ENCODE results near the gene BLTP2. TPM values are rescaled to one million over a fixed set of nuclear protein-coding genes. Genes with fewer than 3 reads are reported as not detected.
A peak's percentile ranks its signal among the peaks of the same experiment; 100 is the strongest.

BLTP2 gene
- total RNA-seq, 1 experiment from 2014 or later, result 139 TPM

- TF ChIP-seq E2F1 (CRISPR knock-in tag; IDR thresholded peaks at IDR 0.05) (no peak), ATF2 (CRISPR knock-in tag; IDR thresholded peaks at IDR 0.05; ENCODE audit: borderline replicate concordance, low read depth) (no peak), FOXP4 (CRISPR knock-in tag; IDR thresholded peaks at IDR 0.05) (no peak), AR (CRISPR knock-in tag; IDR thresholded peaks at IDR 0.05) (no peak), ZNF281 (CRISPR knock-in tag; IDR thresholded peaks at IDR 0.05) (no peak), TP53 (CRISPR knock-in tag; IDR thresholded peaks at IDR 0.05) (no peak), CDX4 (CRISPR knock-in tag; IDR thresholded peaks at IDR 0.05; ENCODE audit: borderline replicate concordance) (no peak), NR3C1 (CRISPR knock-in tag; conservative IDR thresholded peaks at IDR 0.05; ENCODE audit: low read depth) (no peak), E2F5 (CRISPR knock-in tag; IDR thresholded peaks at IDR 0.05) (peak; percentile 84), CBFB (CRISPR knock-in tag; IDR thresholded peaks at IDR 0.05; ENCODE audit: low read depth) (no peak), IRF2 (CRISPR knock-in tag; IDR thresholded peaks at IDR 0.05; ENCODE audit: borderline replicate concordance, low read depth) (no peak), OVOL2 (CRISPR knock-in tag; IDR thresholded peaks at IDR 0.05; ENCODE audit: borderline replicate concordance) (no peak), TEAD1 (CRISPR knock-in tag; IDR thresholded peaks at IDR 0.05) (0 out of 2 replicates have a peak, but pooled peaks have one; percentile 30), MYBL2 (CRISPR knock-in tag; IDR thresholded peaks at IDR 0.05) (peak; percentile 98), CREB1 (CRISPR knock-in tag; IDR thresholded peaks at IDR 0.05) (no peak), CTCF (IDR thresholded peaks at IDR 0.05) (no peak), ZNF416 (CRISPR knock-in tag; IDR thresholded peaks at IDR 0.05) (no peak), SMAD4 (CRISPR knock-in tag; IDR thresholded peaks at IDR 0.05) (0 out of 2 replicates have a peak, but pooled peaks have one; percentile 38), MAX (CRISPR knock-in tag; IDR thresholded peaks at IDR 0.05) (peak; percentile 65; the same call in 1 of the 2 replicates), NR2C2 (CRISPR knock-in tag; IDR thresholded peaks at IDR 0.05) (no peak), ATF1 (CRISPR knock-in tag; IDR thresholded peaks at IDR 0.05) (0 out of 2 replicates have a peak, but pooled peaks have one; percentile 11), NR1H2 (CRISPR knock-in tag; IDR thresholded peaks at IDR 0.05) (no peak), FOXP1 (CRISPR knock-in tag; IDR thresholded peaks at IDR 0.05; ENCODE audit: borderline replicate concordance) (peak; percentile 50; the same call in 1 of the 2 replicates), MXD4 (CRISPR knock-in tag; IDR thresholded peaks at IDR 0.05; ENCODE audit: borderline replicate concordance) (no peak), ZNF317 (CRISPR knock-in tag; IDR thresholded peaks at IDR 0.05; ENCODE audit: borderline replicate concordance, low read depth) (no peak)
These were observed 46.1 kb downstream of the BLTP2 start, which contains the start of gene SPAG5 (continued) for GRCh38 chr17:28598799-28599310.

Measured in WTC11 (cell line).